Thymus (tissue), 11 donors: ENCODE results near the gene GPALPP1. TPM values are rescaled to one million over a fixed set of nuclear protein-coding genes. Genes with fewer than 3 reads are reported as not detected.

Experiments used
- DNase-seq, 9 donors: peaks; one replicate each; pipeline ENCODE4 v3.0.0-alpha.2; 2013; ENCODE audit warnings: low spot score in 9 of 9, low read depth in 6 of 9, missing footprints in 1 of 9
- H3K27ac ChIP-seq, 2 donors: one replicate each; pipeline ENCODE4 v1.5.1; 2013; ENCODE audit warnings: control low read depth in 1 of 2, low read depth in 1 of 2, low read length in 1 of 2, mild to moderate bottlenecking in 1 of 2, moderate library complexity in 1 of 2
- H3K27me3 ChIP-seq, 2 donors: one replicate each; pipeline ENCODE4 v1.5.1; 2013; ENCODE audit warnings: low read length in 1 of 2; ENCODE audit not compliant: control insufficient read depth in 2 of 2, insufficient read depth in 1 of 2
- H3K36me3 ChIP-seq, 2 donors: one replicate each; pipeline ENCODE4 v1.5.1; 2013; ENCODE audit warnings: low read length in 1 of 2, mild to moderate bottlenecking in 1 of 2, moderate library complexity in 1 of 2; ENCODE audit not compliant: control insufficient read depth in 2 of 2, insufficient read depth in 2 of 2
- H3K4me1 ChIP-seq, 2 donors: one replicate each; pipeline ENCODE4 v1.5.1; 2013; ENCODE audit warnings: low read length in 2 of 2; ENCODE audit not compliant: control insufficient read depth in 2 of 2, insufficient read depth in 2 of 2
- H3K4me3 ChIP-seq, 2 donors: one replicate each; pipeline ENCODE4 v1.5.1; 2013; ENCODE audit warnings: low read length in 2 of 2, control low read depth in 1 of 2, mild to moderate bottlenecking in 1 of 2
- H3K9me3 ChIP-seq, 2 donors: one replicate each; pipeline ENCODE4 v1.5.1; 2013; ENCODE audit warnings: low read length in 1 of 2, mild to moderate bottlenecking in 1 of 2; ENCODE audit not compliant: control insufficient read depth in 2 of 2, insufficient read depth in 1 of 2
- WGBS: extraction: QIAGEN DNeasy Blood & Tissue Kit; methylation state at CpG from one replicate; pipeline ENCODE4 v1.1.7; 2013; 5-methylcytosine and 5-hydroxymethylcytosine counted together
- polyA plus RNA-seq: library from polyadenylated mRNA; stranded (reverse); fragments of 200-250 nt; gene quantifications from one replicate; pipeline ENCODE4 v1.2.3, GENCODE V29; 2013
- total RNA-seq: library from RNA; stranded (reverse); fragments of 120-200 nt; gene quantifications from one replicate; pipeline ENCODE4 v1.2.4, GENCODE V29; 2013
- donor health status: healthy.

Gene GPALPP1
- total and polyA plus RNA-seq, 2 donors = 18.2 to 38.7 TPM

DNA sequence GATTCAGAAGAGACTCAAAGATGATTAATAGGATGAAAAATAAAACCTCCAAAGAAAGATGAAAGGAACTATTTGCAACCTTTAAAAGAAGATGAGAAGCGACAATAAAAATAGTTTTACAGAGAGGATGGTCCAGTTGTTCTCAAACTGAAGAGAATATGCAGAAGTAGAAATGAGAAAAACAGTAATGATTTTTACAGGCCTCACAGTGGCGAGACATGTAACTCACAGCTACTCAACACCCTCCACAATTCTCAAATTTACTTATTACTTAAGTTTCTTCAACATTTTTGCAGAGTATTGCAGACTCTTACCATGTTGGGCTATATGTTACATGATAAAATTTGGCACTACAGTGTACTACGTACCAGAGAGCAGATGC, 20.9 kb upstream of the GPALPP1 start:
- no peak overlapping the region for H3K4me3 ChIP-seq
- no peaks in the 10 kb centered on the region for H3K4me1 ChIP-seq
- H3K27me3 ChIP-seq = no peaks in the 10 kb centered on the region
- no peak overlapping the region for H3K27ac ChIP-seq
- DNase-seq = no peak
- WGBS = 94% methylated on average over 3 of the region's 3 CpGs
- no peaks in the 10 kb centered on the region for H3K9me3 ChIP-seq
- H3K36me3 ChIP-seq = peaks cover 10 to 13% of the 10 kb centered on the region in 2 donors

DNA sequence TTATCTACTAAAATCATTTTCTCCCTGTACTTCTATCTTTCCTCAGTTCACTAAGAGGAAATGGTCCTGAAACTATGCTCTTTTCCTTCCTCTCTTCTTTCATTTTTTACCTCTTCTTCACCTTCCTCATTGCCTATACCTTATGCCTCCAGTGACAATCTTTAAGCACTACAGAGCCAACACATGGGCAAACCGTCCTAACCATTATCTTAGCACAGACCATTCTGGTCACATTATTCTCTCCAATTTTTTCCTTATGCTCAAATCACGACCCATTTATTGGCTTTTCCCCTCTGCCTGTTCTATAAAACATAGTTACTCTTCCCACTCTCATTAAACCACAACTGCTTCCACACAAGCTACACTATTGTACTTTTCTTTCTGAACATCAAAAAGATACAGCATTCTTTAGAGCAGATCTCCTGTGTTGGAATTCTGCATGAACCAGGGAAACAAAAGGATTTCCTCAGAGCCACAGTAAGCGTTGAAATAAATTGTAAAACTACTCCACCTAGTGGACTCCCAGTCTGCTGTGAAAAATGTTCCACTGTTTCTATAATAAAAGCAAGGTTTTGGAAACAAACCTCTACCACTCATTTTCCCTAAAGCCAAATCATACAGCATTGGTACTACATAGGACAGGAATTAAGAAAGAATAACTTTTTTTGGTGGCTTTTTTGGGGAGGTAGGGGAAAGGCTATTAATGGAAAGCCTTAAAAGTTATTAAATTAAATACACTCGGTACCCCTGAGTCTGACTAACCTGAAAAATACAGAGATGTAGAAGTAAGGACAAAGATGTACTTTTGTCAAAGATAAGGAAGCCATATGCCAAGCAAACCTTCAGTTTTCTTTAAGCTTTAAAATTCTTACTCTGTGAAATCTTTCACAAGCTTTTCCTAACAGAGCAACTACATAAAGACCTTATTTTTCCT, 19.5 kb upstream of the GPALPP1 start:
- 72% methylated on average over 4 of the region's 4 CpGs for WGBS
- Histone ChIP-seq H3K27me3 (no peaks in the 10 kb centered on the region), H3K27ac (no peak overlapping the region), H3K36me3 (peaks cover 5% of the 10 kb centered on the region in 2 donors), H3K9me3 (no peaks in the 10 kb centered on the region), H3K4me1 (no peaks in the 10 kb centered on the region), H3K4me3 (no peak overlapping the region)
- DNase-seq = peak in 4 of 9 donors; percentile 23 to 51 (median 28)

- Histone ChIP-seq H3K4me1 (no peaks in the 10 kb centered on the region), H3K9me3 (no peaks in the 10 kb centered on the region), H3K4me3 (no peak overlapping the region), H3K27ac (no peak overlapping the region), H3K36me3 (peaks cover 0 to 3% of the 10 kb centered on the region in 2 donors), H3K27me3 (no peaks in the 10 kb centered on the region)
- DNase-seq = no peak
- 97% methylated on average over 7 of the region's 7 CpGs for WGBS
Measured at GRCh38 chr13:44971656-44972595, 17.4 kb upstream of the GPALPP1 start.

GRCh38 chr13:44972956-44973581, 16.3 kb upstream of the GPALPP1 start:
- no peak overlapping the region for H3K4me3 ChIP-seq
- no peaks in the 10 kb centered on the region for H3K4me1 ChIP-seq
- H3K36me3 ChIP-seq = peaks cover 0 to 7% of the 10 kb centered on the region in 2 donors
- no peak overlapping the region for H3K27ac ChIP-seq
- 45% methylated on average over 3 of the region's 3 CpGs for WGBS
- peak in 2 of 9 donors; percentile 12 to 24 for DNase-seq
- H3K9me3 ChIP-seq = no peaks in the 10 kb centered on the region
- no peaks in the 10 kb centered on the region for H3K27me3 ChIP-seq

GRCh38 chr13:44974056-44974793, 15.1 kb upstream of the GPALPP1 start:
- H3K4me1 ChIP-seq = no peaks in the 10 kb centered on the region
- no peak overlapping the region for H3K27ac ChIP-seq
- H3K27me3 ChIP-seq = no peaks in the 10 kb centered on the region
- H3K4me3 ChIP-seq = no peak overlapping the region
- H3K9me3 ChIP-seq = no peaks in the 10 kb centered on the region
- H3K36me3 ChIP-seq = peaks cover 0 to 9% of the 10 kb centered on the region in 2 donors
- DNase-seq = no peak
- WGBS = 77% methylated on average over 9 of the region's 9 CpGs

- no peak overlapping the region for H3K27ac ChIP-seq
- WGBS = 89% methylated on average over 3 of the region's 3 CpGs
- H3K36me3 ChIP-seq = peaks cover 0 to 21% of the 10 kb centered on the region in 2 donors
- H3K27me3 ChIP-seq = no peaks in the 10 kb centered on the region
- no peak for DNase-seq
- H3K4me1 ChIP-seq = no peaks in the 10 kb centered on the region
- no peak overlapping the region for H3K4me3 ChIP-seq
- no peaks in the 10 kb centered on the region for H3K9me3 ChIP-seq
Measured at GRCh38 chr13:44976196-44976595, 13.1 kb upstream of the GPALPP1 start.

- H3K36me3 ChIP-seq = peaks cover 0 to 23% of the 10 kb centered on the region in 2 donors
- H3K27me3 ChIP-seq = no peaks in the 10 kb centered on the region
- H3K9me3 ChIP-seq = no peaks in the 10 kb centered on the region
- no peak for DNase-seq
- H3K4me3 ChIP-seq = no peak overlapping the region
- H3K27ac ChIP-seq = no peak overlapping the region
- 100% methylated on average over 1 of the region's 1 CpG for WGBS
- H3K4me1 ChIP-seq = no peaks in the 10 kb centered on the region
Measured at GRCh38 chr13:44976949-44977583, 12.3 kb upstream of the GPALPP1 start.

DNA sequence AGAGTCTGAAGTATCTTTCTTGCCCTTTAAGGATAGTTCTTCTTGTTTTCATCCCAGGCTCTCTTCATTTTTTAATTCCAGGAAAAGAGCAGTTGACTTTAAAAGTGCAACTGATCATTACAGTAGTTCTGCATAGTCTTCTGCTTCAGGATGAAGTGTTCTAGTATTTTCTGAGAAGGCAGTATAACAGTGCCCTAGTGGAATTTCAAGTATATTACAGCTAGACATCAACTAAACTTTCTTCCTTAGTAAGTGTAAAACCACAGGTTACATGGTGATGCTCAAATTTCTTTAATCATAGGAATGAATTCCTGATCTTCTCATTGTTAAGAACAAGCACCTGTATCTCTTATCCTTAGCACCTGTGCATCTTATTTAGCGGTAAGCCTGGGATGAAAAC, 11.0 kb upstream of the GPALPP1 start:
- WGBS = 100% methylated on average over 1 of the region's 1 CpG
- no peaks in the 10 kb centered on the region for H3K9me3 ChIP-seq

More for the DNA sequence above, 11.0 kb upstream of the GPALPP1 start:
- no peak for DNase-seq
- H3K4me3 ChIP-seq = no peak overlapping the region
- H3K27me3 ChIP-seq = no peaks in the 10 kb centered on the region
- no peaks in the 10 kb centered on the region for H3K4me1 ChIP-seq
- H3K27ac ChIP-seq = no peak overlapping the region
- peaks cover 0 to 23% of the 10 kb centered on the region in 2 donors for H3K36me3 ChIP-seq
